Measurements from ENCODE around the gene BCKDHA. TPM values are rescaled to one million over a fixed set of nuclear protein-coding genes. Genes with fewer than 3 reads are reported as not detected.

Gene BCKDHA
- total RNA-seq, 4 donors from 2014 or later = 18.2 to 36.7 (median 21.6) TPM

DNA sequence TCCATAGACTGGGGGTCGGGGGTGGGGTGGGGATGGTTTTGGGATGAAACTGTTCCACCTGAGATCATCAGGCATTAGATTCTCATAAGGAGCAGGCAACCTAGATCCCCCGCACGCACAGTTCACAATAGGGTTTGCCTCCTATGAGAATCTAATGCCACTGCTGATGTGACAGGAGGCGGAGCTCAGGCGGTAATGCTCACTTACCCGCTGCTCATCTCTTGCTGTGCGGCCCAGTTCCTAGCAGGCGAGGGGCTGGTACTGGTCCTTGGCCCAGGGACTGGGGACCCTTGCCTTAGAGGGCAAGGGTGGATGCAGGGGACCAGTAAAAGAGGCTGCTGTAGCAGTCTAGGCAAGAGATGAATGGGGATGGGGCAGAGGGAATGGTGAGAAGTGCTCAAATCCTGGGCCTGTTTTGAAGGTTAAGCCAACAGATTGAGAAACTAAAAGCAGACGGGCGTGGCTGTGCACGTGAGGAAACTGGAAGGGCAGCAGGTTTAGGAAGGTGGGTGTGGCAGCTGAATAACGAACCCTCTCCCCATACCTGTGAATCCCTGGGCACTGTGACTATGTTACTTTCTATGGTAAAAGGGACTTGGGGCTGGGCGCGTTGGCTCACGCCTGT, 43.8 kb downstream of the BCKDHA start:
- H3K27me3 ChIP-seq = no peaks in the 10 kb centered on the region
- intact Hi-C loops (cut with DNase I; ENCODE audit: low total_unique reads) = no loop called here

DNA sequence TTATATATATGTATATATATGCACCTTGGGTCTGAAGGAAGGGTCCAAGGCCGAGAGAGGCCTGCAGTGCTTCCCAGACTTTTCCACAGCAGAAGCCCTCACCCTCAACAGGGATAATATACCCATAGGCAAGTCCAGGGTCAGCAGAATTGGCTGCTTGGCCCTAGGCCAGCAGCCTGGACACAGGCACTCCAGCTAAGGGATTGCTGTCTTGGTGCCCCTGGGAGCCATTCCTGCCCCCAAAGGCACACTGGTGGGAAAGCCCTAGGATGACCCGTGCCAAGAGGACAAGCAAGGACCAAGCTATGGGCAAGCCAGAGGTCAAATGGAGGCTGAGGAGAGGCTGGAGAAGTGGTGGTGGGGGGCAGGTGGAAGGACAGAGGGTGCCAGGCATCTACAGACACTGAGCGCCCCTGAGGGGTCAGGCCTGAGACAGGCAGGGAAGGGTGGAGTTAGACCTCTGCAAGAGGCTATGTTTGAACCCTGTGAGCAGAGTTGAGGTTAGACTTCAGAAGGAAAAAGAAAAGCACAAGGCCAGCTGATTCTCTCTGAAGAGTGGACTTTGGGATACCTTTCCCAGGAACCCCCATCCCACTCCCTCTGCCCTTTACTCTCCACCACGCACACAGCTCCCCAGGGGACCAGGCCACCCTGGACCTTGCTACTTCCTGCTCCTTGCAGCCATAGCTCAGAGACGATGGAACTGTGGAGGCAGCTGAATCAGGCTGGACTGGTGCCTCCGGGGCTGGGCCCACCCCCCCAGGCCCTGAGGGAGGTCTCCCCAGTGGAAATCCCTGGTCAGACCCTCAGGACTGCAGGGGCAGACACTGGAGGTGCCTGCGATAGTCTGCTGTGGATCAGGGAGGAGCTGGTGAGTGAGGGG, 45.1 kb downstream of the BCKDHA start, which contains the start of gene ERICH4:
Gene ERICH4, plus strand, starts transcription at position 684 of the 883 bp plus-strand sequence. Its CDS starts 14 bp downstream, at position 698.
- Histone ChIP-seq H3K36me3 (no peaks in the 10 kb centered on the region), H3K27me3 (no peaks in the 10 kb centered on the region), H3K9me3 (no peaks in the 10 kb centered on the region), H3K4me1 (no peaks in the 10 kb centered on the region), H3K4me3 (no peak within 1 kb of the TSS), H3K27ac (no peak within 1 kb of the TSS)
- intact Hi-C loops (cut with DNase I; ENCODE audit: low total_unique reads) = no loop called here
- DNase-seq = no peak
- TF ChIP-seq POLR2A (IDR thresholded peaks at IDR 0.05) = no peak
- TF ChIP-seq CTCF (IDR thresholded peaks at IDR 0.05) = no peak

More for the DNA sequence above, 43.8 kb downstream of the BCKDHA start:
- Histone ChIP-seq H3K4me1 (no peaks in the 10 kb centered on the region), H3K9me3 (no peaks in the 10 kb centered on the region), H3K4me3 (no peak overlapping the region), H3K27ac (no peak overlapping the region), H3K36me3 (no peaks in the 10 kb centered on the region)
- DNase-seq = no peak
- TF ChIP-seq CTCF (IDR thresholded peaks at IDR 0.05) = no peak
- TF ChIP-seq POLR2A (IDR thresholded peaks at IDR 0.05) = no peak

DNA sequence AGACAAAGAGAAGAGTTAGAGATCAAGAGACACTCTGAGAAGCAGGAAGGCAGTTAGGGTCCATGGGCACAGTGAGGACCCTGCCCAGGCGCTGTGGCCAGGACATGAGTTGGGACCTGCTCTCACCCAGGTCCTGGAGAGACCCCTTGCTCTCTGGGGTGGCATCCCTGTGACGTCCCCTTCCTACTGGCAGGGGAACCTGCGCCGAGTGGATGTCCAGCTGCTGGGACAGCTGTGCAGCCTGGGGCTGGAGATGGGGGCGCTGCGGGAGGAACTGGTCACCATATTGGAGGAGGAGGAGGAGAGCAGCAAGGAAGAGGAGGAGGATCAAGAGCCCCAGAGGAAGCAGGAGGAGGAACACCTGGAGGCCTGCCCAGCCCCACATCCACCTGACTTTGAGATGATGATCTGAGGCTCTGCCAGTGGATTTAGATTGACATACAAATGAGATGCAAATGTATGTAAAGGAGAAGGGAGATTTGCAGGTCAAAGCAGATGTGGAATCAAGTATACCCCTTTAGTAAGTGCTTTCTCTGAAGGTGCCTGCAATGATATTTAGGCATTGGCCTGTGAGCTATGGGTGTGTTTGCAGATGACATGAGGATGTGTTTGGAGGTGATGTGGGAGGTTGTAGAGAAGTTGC, 46.3 kb downstream of the BCKDHA start:
- TF ChIP-seq CTCF (IDR thresholded peaks at IDR 0.05) (no peak), POLR2A (IDR thresholded peaks at IDR 0.05) (no peak)
- H3K4me3 ChIP-seq = no peak overlapping the region
- no peak for DNase-seq
- H3K27ac ChIP-seq = no peak overlapping the region
- no peaks in the 10 kb centered on the region for H3K9me3 ChIP-seq
- H3K4me1 ChIP-seq = no peaks in the 10 kb centered on the region
- intact Hi-C loops (cut with DNase I; ENCODE audit: low total_unique reads) = no loop called here
- H3K27me3 ChIP-seq = no peaks in the 10 kb centered on the region
- no peaks in the 10 kb centered on the region for H3K36me3 ChIP-seq

- no peaks in the 10 kb centered on the region for H3K4me1 ChIP-seq
- no peak for TF ChIP-seq CTCF (IDR thresholded peaks at IDR 0.05)
- no peak for TF ChIP-seq POLR2A (IDR thresholded peaks at IDR 0.05)
- H3K27ac ChIP-seq = no peak overlapping the region
- H3K27me3 ChIP-seq = no peaks in the 10 kb centered on the region
- no peaks in the 10 kb centered on the region for H3K9me3 ChIP-seq
- no peak for DNase-seq
- H3K4me3 ChIP-seq = no peak overlapping the region
- no peaks in the 10 kb centered on the region for H3K36me3 ChIP-seq
- intact Hi-C loops (cut with DNase I; ENCODE audit: low total_unique reads) = no loop called here
Observed at GRCh38 chr19:41445575-41445974, 48.0 kb downstream of the BCKDHA start.
